DMS53 treated with DMSO at 0.1 percent for 48 hours (cell line): Measurements from ENCODE around the gene ASTN1.

ENCODE experiments used
- DNase-seq: peaks from one replicate; lab custom pipeline; 2025; ENCODE audit not compliant: unreplicated experiment; lab: John Stamatoyannopoulos, UW

Gene ASTN1

DNA sequence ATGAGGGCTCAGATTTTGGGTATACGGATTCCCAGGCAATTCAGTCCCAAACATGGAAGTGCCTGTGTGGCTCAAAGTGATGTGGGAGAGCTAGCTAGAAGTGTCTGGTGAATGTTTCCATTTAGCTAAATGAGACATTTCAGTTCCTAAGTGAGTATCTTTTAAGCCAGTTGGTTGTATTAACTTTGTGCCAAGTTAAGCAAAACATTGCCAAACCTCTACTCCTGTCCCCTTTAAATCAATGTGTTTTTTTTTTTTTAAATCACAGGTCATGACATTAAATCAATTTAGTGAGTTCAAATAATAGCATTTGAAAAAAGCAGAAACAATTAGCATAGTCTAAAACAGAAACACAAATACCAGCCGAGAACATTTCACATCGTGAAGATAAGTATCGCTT is 230.1 kb downstream of the ASTN1 start:
- no peak for DNase-seq

- DNase-seq, result no peak
These were observed 232.1 kb downstream of the ASTN1 start for GRCh38 chr1:176932114-176933104.

DNA sequence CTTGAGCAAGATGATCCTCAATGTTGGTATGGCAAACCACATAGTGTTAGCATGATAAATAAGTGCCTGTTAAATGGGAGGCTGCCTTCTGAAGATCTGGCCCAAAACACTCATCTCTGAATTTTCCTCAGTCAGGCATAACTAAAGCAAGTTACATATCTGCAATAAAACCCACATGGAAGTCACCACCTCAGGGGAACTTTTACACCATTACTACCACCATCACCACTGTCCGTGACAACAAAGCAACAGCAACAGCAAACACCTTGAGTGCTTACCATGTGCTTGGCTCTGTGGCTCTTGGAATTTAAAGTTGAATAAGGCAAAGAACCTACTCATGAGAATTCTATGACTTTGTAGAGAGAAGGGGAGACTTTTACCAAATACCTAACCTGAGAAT is 233.0 kb downstream of the ASTN1 start:
- DNase-seq, result no peak

DNA sequence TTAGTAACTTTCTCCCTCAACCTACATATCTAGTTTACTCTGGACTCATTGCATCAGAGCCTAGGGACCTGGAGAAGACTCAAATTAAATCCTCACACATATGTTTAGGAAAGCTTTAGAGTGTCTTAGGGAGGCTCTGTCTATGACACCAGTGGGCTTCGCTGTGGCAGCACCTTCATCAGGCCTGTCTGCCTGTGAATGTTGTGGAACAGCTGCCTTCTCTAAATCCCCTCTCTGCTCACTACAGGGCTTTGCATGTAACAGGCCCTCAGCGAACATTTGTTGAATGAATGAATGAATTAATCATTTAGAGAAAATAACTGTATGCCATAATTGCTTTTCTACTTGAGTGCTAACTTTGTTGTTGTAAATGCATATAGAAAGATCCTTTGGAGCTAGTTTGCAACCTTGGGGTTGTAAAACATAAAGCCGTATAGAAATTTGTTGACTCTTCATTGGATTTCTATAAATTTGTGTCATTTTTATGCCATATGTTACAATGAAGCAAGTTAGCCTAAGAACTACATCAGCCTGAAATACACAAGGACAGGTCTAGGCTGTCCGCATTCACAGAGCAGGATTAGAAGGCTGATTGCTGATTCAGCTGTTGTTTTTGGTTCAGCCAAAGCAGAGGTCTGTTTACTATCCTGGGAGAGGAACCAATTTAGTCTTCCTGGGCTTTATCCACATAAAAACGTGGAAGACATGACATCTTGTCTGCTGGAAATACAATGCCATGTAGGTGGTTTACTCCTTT is 238.0 kb downstream of the ASTN1 start:
- DNase-seq, result no peak

DNA sequence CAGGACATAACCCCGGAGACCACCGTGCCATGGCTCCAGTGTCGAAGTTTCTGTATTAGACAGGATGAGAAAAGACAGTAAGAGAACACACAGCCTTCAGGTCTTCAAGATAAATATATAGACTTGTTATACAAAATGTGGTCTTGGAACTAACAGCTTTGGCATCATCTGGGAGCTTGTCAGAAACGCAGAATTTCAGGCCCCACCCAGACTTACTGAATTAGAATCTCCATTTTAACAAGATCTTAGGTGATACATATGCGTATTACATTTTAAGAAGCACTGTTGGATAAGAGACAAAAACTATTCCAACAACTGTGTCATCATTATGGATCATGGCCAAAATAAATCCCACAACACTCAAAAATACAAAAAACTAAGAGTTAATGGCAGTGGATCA is 239.3 kb downstream of the ASTN1 start:
- no peak for DNase-seq

- no peak for DNase-seq
These were observed 241.2 kb downstream of the ASTN1 start for GRCh38 chr1:176923283-176923682.

- DNase-seq, result no peak
These were observed 244.8 kb downstream of the ASTN1 start for GRCh38 chr1:176919386-176920378.

GRCh38 chr1:176905648-176906047 is 258.9 kb downstream of the ASTN1 start:
- DNase-seq, result no peak

- no peak for DNase-seq
These were observed 260.3 kb downstream of the ASTN1 start for GRCh38 chr1:176904057-176904751.

GRCh38 chr1:176903474-176903873 is 261.0 kb downstream of the ASTN1 start:
- DNase-seq, result no peak

DNA sequence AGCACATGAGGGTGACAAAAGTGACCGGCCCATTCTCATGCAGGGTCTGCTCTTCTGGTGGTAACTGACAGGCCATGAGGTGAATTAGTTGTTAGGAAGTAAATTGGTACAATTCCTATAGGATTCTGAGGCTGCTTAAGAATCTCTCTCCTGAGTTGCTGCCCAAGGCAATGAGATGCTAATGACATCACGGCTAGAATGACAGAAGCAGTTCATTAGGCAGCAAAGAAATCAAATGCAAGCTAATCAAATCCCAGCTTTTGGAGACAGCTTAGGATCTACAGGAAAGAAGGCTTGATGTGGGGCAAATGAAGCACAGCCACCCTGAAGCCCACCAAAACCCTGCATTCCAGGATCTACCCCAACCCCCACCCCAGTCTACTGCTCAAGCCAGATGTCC is 265.2 kb downstream of the ASTN1 start:
- no peak for DNase-seq

DNA sequence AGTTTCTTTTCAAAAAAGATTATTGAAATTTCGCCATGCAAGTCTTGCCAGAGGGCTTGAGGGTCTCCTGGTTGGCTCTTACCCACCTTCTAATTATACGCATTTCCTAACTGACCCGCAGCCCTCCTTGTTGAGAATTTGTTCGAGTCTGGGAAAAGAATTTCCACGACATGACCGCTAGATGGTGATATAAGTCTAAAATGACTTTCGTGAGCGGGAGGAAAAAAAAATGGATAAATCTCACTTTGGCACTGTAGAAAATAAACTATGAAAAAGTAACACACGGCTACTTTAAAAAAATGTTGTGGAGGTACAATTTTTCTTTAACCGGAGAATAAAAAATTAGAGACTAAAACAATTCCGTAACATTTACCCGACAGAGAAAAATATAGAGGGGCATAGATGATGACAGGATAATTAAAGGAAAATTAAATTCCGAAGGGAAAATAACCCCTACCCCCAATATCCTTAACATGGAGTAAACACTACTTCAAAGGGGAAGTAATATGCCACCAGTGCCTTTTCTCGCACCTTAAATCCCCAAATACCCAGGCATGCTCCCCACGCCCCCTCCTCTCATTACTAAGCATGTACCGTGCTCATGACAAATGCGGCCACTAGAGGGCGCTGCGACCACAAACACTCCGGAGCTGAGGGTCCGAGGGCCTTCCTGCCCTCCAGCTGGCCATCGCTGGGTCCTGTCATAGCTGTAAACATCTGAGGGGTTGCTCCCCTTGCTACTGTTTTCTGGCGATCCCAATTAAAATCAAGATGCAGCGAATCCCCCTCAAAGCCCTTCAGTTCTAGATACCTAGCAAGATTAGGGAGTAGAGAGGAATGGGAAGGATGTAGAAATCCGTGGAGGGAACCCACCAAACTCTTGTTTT is 266.9 kb downstream of the ASTN1 start:
- DNase-seq, result peak; percentile 73

GRCh38 chr1:176896216-176896615 is 268.3 kb downstream of the ASTN1 start:
- no peak for DNase-seq

- no peak for DNase-seq
These were observed 270.1 kb downstream of the ASTN1 start for GRCh38 chr1:176894450-176894849.

- no peak for DNase-seq
These were observed 270.7 kb downstream of the ASTN1 start for GRCh38 chr1:176893625-176894352.

DNA sequence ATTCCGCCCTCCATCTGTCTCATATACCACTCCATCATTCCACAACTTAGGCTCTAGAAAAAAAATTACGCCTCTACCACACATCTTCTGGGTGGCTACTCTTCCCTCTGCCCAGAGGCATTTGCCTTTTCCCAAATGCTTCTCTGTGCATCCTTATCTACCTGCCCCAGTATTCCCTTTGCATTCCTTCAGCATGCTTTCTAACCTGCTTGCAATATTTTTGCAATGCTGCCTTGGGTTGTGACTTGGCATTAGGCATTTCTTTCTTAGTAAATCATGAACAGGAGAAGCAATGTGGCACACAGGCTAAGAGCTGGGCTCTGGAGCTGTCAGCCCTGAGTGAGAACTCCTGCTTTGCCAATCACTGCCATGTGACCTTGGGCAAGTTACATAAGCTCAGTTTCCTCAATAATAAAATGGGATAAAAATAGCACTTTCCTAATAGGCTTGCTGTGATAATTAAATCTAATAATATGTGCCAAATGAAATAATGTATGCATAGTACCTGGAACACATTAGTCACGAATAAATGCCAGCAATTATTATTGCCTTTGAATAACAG is 276.0 kb downstream of the ASTN1 start:
- no peak for DNase-seq

GRCh38 chr1:176885751-176886150 is 278.8 kb downstream of the ASTN1 start:
- no peak for DNase-seq

DNA sequence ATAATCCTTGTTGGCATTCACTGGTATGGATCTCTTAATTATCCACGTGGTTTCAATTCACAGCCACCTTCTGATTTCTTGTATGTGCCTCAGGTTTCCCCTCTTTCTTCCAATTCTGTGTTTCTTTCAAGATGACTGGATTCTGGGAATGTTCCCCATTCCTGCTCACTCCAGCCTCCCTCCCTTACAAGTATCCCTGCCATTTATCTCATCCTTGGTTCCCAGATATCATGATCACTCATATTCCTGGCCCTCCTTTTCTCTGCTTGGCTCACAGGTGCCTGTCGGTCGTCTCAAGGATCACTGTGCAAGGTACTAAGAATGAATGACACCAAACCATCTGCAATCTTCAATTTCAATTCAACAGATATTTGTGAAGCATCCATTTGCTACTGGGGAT is 279.2 kb downstream of the ASTN1 start:
- DNase-seq, result no peak
